ENCODE data around the gene MGAT5B.

MGAT5B gene

DNA sequence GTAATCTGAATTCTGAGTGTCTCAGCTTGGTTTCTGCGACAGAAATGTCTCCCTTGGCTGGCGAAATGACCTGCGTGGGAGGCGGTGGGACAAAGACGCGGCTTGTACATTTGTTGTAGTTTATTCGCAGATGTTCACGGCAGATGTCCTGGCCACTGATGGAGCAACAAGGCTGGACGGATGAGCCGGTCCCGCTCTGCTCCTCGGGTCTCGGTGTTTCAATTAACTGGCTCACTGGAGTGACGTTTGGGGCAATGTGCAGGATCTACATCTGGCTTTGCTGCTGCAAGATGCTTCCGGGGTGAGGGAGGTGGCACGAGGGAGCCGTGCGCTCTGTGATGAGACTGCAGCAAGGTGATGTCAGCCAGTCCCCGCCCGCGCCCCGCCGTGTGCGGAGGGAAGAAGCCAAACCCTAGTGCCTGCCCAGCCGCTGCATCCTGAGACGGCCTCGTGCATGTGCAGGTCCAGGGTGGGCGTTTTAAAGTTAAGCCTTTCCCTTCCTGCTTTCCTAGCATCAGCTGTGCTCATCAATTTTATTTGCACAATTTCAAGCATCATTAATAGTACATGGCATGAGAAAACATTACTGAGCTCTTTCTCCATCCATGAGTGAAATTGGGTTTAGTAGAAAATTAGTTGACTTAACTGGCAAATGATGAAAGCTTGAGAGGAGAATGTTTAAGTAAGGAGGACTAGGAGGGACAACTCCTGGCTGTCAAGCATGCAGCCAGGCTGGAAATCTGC, 44.4 kb downstream of the MGAT5B start:
- TF ChIP-seq, protein P1, sequence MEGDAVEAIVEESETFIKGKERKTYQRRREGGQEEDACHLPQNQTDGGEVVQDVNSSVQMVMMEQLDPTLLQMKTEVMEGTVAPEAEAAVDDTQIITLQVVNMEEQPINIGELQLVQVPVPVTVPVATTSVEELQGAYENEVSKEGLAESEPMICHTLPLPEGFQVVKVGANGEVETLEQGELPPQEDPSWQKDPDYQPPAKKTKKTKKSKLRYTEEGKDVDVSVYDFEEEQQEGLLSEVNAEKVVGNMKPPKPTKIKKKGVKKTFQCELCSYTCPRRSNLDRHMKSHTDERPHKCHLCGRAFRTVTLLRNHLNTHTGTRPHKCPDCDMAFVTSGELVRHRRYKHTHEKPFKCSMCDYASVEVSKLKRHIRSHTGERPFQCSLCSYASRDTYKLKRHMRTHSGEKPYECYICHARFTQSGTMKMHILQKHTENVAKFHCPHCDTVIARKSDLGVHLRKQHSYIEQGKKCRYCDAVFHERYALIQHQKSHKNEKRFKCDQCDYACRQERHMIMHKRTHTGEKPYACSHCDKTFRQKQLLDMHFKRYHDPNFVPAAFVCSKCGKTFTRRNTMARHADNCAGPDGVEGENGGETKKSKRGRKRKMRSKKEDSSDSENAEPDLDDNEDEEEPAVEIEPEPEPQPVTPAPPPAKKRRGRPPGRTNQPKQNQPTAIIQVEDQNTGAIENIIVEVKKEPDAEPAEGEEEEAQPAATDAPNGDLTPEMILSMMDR (IDR thresholded peaks at IDR 0.05; ENCODE audit: low read depth, low read length) = no peak
- no peak for DNase-seq (ENCODE audit: extremely low read depth, low read depth)

- TF ChIP-seq, protein P1 (IDR thresholded peaks at IDR 0.05; ENCODE audit: low read depth, low read length) = no peak
- DNase-seq (ENCODE audit: extremely low read depth, low read depth) = no peak
These were observed 46.7 kb downstream of the MGAT5B start for GRCh38 chr17:76914937-76915336.

GRCh38 chr17:76915840-76916510, 47.8 kb downstream of the MGAT5B start:
- TF ChIP-seq, protein P1 (IDR thresholded peaks at IDR 0.05; ENCODE audit: low read depth, low read length) = no peak
- no peak for DNase-seq (ENCODE audit: extremely low read depth, low read depth)

DNA sequence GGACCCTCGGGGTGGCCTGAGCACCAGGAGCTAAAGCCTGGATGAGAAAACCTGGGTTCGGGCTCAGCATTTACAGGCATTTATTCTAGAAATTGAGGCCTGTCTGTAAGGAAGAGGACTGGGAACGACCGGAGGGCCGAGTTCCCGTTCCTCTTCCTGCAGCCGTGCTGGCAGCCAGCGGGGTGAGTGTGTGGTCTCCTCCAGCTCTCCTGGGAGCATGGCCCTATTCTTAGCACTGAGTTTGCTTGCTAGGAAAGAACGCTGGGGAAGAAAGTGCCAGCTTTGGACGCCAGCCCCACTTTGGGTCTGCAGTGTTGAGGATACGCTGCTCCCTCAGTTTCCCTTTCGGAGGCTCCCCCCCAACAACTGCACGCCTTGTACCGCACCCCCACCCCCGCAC, 49.6 kb downstream of the MGAT5B start:
- DNase-seq (ENCODE audit: extremely low read depth, low read depth) = no peak
- TF ChIP-seq, protein P1 (IDR thresholded peaks at IDR 0.05; ENCODE audit: low read depth, low read length) = no peak

DNA sequence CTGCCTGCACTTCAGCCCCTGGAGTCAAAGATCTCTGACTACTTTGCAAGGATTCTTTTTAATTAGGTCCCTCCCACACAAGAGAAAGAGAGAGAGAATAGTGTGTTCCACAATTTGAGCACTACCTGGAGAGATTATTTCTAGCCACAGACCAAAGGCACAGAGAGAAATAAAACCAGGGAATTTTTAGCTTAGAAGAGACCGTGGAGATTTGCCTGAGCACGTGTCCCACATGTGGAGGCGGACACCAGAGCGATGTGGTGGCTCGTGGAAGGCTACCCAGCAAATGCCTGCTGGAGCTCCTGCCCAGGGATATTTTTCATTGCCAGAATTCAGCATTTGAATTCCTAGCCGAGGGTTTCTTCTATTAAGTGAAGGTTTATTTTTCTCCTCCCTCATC, 50.6 kb downstream of the MGAT5B start:
- TF ChIP-seq, protein P1 (IDR thresholded peaks at IDR 0.05; ENCODE audit: low read depth, low read length) = no peak
- no peak for DNase-seq (ENCODE audit: extremely low read depth, low read depth)

DNA sequence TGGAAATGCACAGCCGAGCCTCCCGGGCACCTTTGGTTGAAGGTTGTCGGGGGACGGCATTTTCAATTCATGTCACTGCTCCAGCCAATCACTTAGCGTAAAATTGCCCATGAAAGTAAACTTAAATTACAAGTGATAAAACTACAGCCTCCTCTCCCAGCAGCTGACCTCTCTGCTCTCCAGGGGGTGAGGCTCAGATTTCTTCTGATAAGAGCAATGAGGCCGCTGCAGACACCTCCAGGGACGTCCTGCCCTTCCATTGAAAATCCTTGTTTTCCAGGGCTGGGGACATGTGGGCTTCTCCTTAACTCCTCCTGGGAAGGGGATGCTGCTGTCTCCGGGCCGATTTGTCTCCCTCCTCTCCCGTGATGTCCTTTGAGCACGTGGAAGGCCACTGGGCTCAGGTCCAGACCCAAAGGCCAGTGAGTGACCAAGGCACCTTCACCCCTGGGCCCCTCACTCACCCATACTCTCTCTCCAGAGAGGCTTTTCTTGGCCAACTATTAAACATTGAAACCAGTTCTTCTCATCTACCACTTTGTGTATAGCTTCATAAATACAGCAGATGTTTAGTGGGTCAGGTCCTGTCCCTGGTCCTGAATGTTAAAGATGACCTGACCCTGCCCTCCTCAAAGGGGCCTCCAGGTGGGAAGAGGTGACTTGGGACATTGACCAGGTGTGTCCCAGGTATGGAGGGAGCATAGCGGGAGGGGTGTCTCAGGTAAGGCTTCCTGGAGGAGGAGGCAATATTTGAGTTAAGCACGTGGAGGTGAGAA, 52.3 kb downstream of the MGAT5B start:
- TF ChIP-seq, protein P1 (IDR thresholded peaks at IDR 0.05; ENCODE audit: low read depth, low read length) = no peak
- no peak for DNase-seq (ENCODE audit: extremely low read depth, low read depth)

Data from AG09319 (cell line).